GM23248 (cell line): ENCODE results near the gene CLK2.

Experiments
- EZH2 ChIP-seq: fragments of 200-600 bp; sonication (generic); IDR thresholded peaks from 2 replicates; pipeline ENCODE4 v1.6.1; 2018; ENCODE audit warnings: antibody characterized with exemption, mild to moderate bottlenecking; ENCODE audit not compliant: insufficient read depth, poor library complexity, severe bottlenecking
- EZH2phosphoT487 ChIP-seq: fragments of 200-600 bp; sonication (generic); IDR thresholded peaks from 2 replicates; pipeline ENCODE4 v1.6.1; 2018; ENCODE audit warnings: antibody characterized with exemption, moderate library complexity, mild to moderate bottlenecking, low read depth; ENCODE audit not compliant: insufficient read depth

DNA sequence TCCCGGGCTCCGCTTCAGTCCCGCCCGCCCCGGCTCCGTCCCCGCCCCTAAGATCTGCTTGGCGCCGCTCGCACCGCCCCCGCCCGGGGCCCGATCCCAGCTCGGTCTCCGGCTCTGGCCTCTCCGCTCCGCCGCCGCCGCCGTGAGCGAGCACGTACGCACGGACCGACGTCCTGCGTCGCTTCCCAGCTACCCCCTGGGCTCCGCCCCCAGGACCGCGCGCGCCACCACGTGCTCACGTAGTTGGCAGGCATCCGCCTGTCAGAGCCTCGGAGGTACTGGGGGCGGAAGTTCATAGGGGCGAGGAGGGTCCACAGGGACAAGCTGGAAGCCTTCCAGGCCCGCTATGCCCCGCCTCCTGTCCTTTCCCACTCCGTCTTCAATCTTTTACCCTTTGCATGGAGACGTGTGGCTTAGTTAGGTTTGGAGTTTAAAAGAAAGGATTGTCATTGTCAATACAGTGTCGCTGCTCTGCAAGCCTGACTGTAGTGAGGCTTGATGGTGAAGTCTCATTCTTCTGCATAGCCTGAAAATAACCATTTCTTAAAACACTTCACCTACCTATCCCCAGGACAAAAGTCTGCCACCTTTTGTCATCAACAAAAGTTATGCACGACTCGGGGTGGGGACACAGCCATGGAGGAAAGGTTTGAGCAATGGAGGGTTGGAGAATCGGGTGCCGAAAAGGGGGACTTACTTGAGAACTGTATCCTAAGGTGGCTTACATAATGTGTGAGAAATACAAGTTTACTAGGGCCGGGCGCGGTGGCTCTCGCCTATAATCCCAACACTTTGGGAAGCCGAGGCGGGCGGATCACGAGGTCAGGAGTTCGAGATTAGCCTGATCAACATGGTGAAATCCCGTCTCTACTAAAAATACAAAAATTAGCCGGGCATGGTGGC is at the start of gene CLK2:
- TF ChIP-seq EZH2 (no peak), EZH2phosphoT487 (no peak)
